Keratinocyte (primary cell): Measurements from ENCODE around the gene SYCN. TPM values are rescaled to one million over a fixed set of nuclear protein-coding genes. Genes with fewer than 3 reads are reported as not detected.

Experiments
- DNase-seq: peaks from one replicate; pipeline ENCODE4 v3.0.0-alpha.2; 2011; ENCODE audit warnings: low read depth, missing footprints, low spot score
- FAIRE-seq: peaks from 2 replicates; lab custom pipeline; 2011; peaks lifted over from hg19 to GRCh38; lab: Jason Lieb, UNC
- H2AFZ ChIP-seq: 2 replicates; pipeline ENCODE4 v1.6.0; 2012; ENCODE audit warnings: low read length, control low read depth, inconsistent platforms; ENCODE audit not compliant: control insufficient read depth
- H3K27ac ChIP-seq: 2 replicates; pipeline ENCODE4 v1.5.1; 2011; ENCODE audit warnings: low read length; ENCODE audit not compliant: control insufficient read depth, insufficient read depth
- H3K27me3 ChIP-seq: 3 replicates; pipeline ENCODE4 v1.6.0; 2011; ENCODE audit warnings: low read length; ENCODE audit not compliant: control insufficient read depth, insufficient read depth; ENCODE audit errors: extremely low read depth
- H3K36me3 ChIP-seq, 2 experiments: 2 replicates in 1 of 2; 3 replicates in 1 of 2; pipeline ENCODE4 v1.5.1; 2011; ENCODE audit warnings: low read length in 2 of 2, mild to moderate bottlenecking in 1 of 2; ENCODE audit not compliant: control insufficient read depth in 2 of 2, insufficient read depth in 2 of 2; ENCODE audit errors: extremely low read depth in 1 of 2
- H3K4me1 ChIP-seq: 3 replicates; pipeline ENCODE4 v1.5.1; 2011; ENCODE audit warnings: low read length; ENCODE audit not compliant: control insufficient read depth, insufficient read depth; ENCODE audit errors: extremely low read depth
- H3K4me2 ChIP-seq: 3 replicates; pipeline ENCODE4 v1.6.0; 2011; ENCODE audit warnings: low read depth, low read length; ENCODE audit not compliant: control insufficient read depth, insufficient read depth; ENCODE audit errors: extremely low read depth
- H3K4me3 ChIP-seq, 3 experiments: fragments of 200-600 bp in 1 of 3; sonication (generic) in 1 of 3; 2 replicates in 2 of 3; 3 replicates in 1 of 3; pipeline ENCODE4 v1.5.1; 2011 to 2016; ENCODE audit warnings: low read length in 3 of 3, mild to moderate bottlenecking in 3 of 3, control low read depth in 2 of 3, inconsistent platforms in 1 of 3, low read depth in 1 of 3, mixed read lengths in 1 of 3, mixed run types in 1 of 3, moderate library complexity in 1 of 3; ENCODE audit not compliant: control insufficient read depth in 2 of 3, insufficient read depth in 2 of 3; ENCODE audit errors: extremely low read depth in 1 of 3
- H3K79me2 ChIP-seq: 2 replicates; pipeline ENCODE4 v1.6.0; 2012; ENCODE audit warnings: low read length; ENCODE audit not compliant: control insufficient read depth, insufficient read depth
- H3K9ac ChIP-seq: 3 replicates; pipeline ENCODE4 v1.6.0; 2011; ENCODE audit warnings: low read length; ENCODE audit not compliant: control insufficient read depth, insufficient read depth; ENCODE audit errors: extremely low read depth
- H3K9me1 ChIP-seq: 3 replicates; pipeline ENCODE4 v1.6.0; 2011; ENCODE audit warnings: low read length; ENCODE audit not compliant: control insufficient read depth, insufficient read depth; ENCODE audit errors: extremely low read depth
- H3K9me3 ChIP-seq: 2 replicates; pipeline ENCODE4 v1.5.1; 2012; ENCODE audit warnings: low read depth, low read length; ENCODE audit not compliant: control insufficient read depth
- H4K20me1 ChIP-seq: 3 replicates; pipeline ENCODE4 v1.6.0; 2011; ENCODE audit warnings: low read length; ENCODE audit not compliant: control insufficient read depth, insufficient read depth; ENCODE audit errors: extremely low read depth
- CTCF ChIP-seq, 3 experiments: IDR thresholded peaks in 1 of 3; conservative IDR thresholded peaks in 1 of 3; optimal IDR thresholded peaks in 1 of 3; 2 replicates in 2 of 3; 3 replicates in 1 of 3; pipeline versions ENCODE3 to v1.5.1; 2011; ENCODE audit warnings: low read length in 3 of 3, mild to moderate bottlenecking in 3 of 3, moderate library complexity in 2 of 3, control low read depth in 1 of 3, inconsistent platforms in 1 of 3; ENCODE audit not compliant: insufficient read depth in 2 of 3; ENCODE audit errors: extremely low read depth in 1 of 3
- EZH2 ChIP-seq: IDR thresholded peaks from one replicate; pipeline ENCODE4 v1.6.1; 2012; ENCODE audit warnings: inconsistent platforms, mild to moderate bottlenecking, low read length, moderate library complexity
- dilution Hi-C: fragments of 300-500 bp; cut with MboI; formaldehyde crosslinking; loops from one replicate; pipeline ENCODE4 v1.7.0; 2020; ENCODE audit warnings: low sequenced_read_pairs; ENCODE audit not compliant: extremely low pct_ligation_motif_present
- polyA plus RNA-seq, 5 experiments: library from polyadenylated mRNA; depleted of rRNA in 3 of 5; stranded (reverse) in 3 of 5; stranded (forward) in 1 of 5; unstranded in 1 of 5; fragments of >200 nt; gene quantifications; 1 replicate in 1 of 5; 2 replicates in 3 of 5; 3 replicates in 1 of 5; pipeline versions ENCODE4 v1.2.1 to v1.2.3, GENCODE V29; 2011 to 2012; ENCODE audit warnings: missing spikeins in 2 of 5, low read depth in 1 of 5, low replicate concordance in 1 of 5

SYCN gene
- polyA plus RNA-seq, 1 donor (not counting 4 experiments of a cell fraction or from before 2014, with no cell fraction given): not detected

DNA sequence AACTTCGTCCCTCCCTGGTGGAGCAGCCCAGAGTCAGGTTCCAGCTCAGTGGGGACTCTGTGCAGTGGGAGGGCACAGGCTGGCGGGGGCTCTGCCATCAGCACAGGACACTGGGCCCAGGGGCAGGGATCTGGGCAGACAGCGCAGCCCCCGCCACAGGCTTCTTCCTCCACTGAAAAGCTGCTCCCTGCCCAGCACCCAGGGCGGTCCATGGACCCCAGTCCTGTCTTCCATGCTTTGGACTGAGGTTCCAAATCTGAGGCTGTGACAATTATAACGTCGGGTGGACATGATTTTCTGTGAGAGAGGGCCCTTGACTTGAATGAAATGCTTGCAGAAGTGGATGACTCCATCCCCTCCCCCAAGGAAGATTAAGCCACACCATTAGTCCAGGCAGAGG is 28.5 kb downstream of the SYCN start:
- Histone ChIP-seq H3K27ac (no peak overlapping the region), H3K4me1 (no peaks in the 10 kb centered on the region), H3K9me1 (no peaks in the 10 kb centered on the region), H3K9me3 (no peaks in the 10 kb centered on the region), H2AFZ (no peak overlapping the region), H3K36me3 (peaks cover 0 to 26% of the 10 kb centered on the region in 2 experiments), H3K4me2 (no peak overlapping the region), H3K27me3 (no peaks in the 10 kb centered on the region), H3K9ac (no peak overlapping the region), H3K79me2 (no peaks in the 10 kb centered on the region), H3K4me3 (no peak overlapping the region), H4K20me1 (no peaks in the 10 kb centered on the region)
- TF ChIP-seq CTCF (optimal IDR thresholded peaks at IDR 0.05 in 1 of 3, IDR thresholded peaks at IDR 0.05 in 1 of 3, conservative IDR thresholded peaks at IDR 0.05 in 1 of 3; ENCODE audit: extremely low read depth in 1 of 3, insufficient read depth in 2 of 3, low read length in 3 of 3) (no peak), EZH2 (no peak)
- FAIRE-seq (no peak), DNase-seq (no peak)
- dilution Hi-C loops: no loop called here

GRCh38 chr19:39174558-39175544 is 29.2 kb downstream of the SYCN start:
- Histone ChIP-seq H3K27ac (no peak overlapping the region), H3K4me2 (no peak overlapping the region), H3K4me1 (no peaks in the 10 kb centered on the region), H3K36me3 (peaks cover 0 to 32% of the 10 kb centered on the region in 2 experiments), H4K20me1 (no peaks in the 10 kb centered on the region), H2AFZ (no peak overlapping the region), H3K27me3 (no peaks in the 10 kb centered on the region), H3K9ac (no peak overlapping the region), H3K9me3 (no peaks in the 10 kb centered on the region), H3K79me2 (no peaks in the 10 kb centered on the region), H3K4me3 (no peak overlapping the region), H3K9me1 (no peaks in the 10 kb centered on the region)
- FAIRE-seq (no peak), DNase-seq (no peak)
- TF ChIP-seq CTCF (optimal IDR thresholded peaks at IDR 0.05 in 1 of 3, IDR thresholded peaks at IDR 0.05 in 1 of 3, conservative IDR thresholded peaks at IDR 0.05 in 1 of 3; ENCODE audit: extremely low read depth in 1 of 3, insufficient read depth in 2 of 3, low read length in 3 of 3): no peak
- no peak for TF ChIP-seq EZH2
- dilution Hi-C loops: no loop called here
